ENCODE measurements around the gene TSPAN18. TPM values are rescaled to one million over a fixed set of nuclear protein-coding genes. Genes with fewer than 3 reads are reported as not detected.

The TSPAN18 gene
- total RNA-seq, 3 donors from 2014 or later = 1.0 to 2.0 (median 1.8) TPM

DNA sequence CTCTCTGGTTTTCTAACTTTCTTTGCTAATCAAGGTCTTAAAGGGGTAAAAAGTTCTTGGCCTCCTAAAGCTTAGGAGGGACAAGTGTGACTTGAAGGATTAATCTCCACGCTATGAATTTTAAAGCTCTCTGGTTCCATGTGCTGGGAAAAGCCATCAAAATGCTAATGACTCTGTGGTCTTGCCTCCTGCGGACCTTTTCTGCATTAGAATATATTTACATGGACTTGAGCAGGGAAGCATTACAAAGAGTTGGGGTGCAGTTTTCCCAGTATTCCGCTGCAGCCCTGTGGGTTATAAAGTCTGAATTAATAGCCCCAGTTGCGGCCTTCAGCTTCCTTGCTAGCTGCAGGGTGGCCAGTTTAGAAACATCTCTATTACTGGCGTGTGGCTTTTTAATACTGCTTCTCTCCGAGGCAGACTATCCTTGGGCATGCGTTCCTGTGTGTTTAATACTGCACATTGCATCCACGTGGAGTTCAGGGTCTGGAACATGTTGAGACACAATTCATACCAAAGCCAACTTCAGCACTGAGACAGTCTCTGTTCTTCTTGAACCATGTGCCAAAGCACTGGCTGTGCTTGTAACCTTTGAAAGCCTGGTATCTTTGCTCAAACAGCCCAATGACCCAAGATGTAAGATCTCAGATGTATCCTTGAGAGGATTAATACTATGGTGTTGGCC, 27.3 kb downstream of the TSPAN18 start:
- no peaks in the 10 kb centered on the region for H3K9me3 ChIP-seq
- intact Hi-C loops (cut with DNase I; ENCODE audit: low total_unique reads) = no loop called here
- TF ChIP-seq POLR2AphosphoS5 (IDR thresholded peaks at IDR 0.05) (no peak), CTCF (IDR thresholded peaks at IDR 0.05) (no peak), POLR2A (IDR thresholded peaks at IDR 0.05) (no peak)
- no peaks in the 10 kb centered on the region for H3K36me3 ChIP-seq
- H3K27me3 ChIP-seq = no peaks in the 10 kb centered on the region
- no peak for DNase-seq (ENCODE audit: low spot score in 2 of 2)
- H3K27ac ChIP-seq = no peak overlapping the region
- H3K4me3 ChIP-seq = no peak overlapping the region
- H3K4me1 ChIP-seq = no peaks in the 10 kb centered on the region

DNA sequence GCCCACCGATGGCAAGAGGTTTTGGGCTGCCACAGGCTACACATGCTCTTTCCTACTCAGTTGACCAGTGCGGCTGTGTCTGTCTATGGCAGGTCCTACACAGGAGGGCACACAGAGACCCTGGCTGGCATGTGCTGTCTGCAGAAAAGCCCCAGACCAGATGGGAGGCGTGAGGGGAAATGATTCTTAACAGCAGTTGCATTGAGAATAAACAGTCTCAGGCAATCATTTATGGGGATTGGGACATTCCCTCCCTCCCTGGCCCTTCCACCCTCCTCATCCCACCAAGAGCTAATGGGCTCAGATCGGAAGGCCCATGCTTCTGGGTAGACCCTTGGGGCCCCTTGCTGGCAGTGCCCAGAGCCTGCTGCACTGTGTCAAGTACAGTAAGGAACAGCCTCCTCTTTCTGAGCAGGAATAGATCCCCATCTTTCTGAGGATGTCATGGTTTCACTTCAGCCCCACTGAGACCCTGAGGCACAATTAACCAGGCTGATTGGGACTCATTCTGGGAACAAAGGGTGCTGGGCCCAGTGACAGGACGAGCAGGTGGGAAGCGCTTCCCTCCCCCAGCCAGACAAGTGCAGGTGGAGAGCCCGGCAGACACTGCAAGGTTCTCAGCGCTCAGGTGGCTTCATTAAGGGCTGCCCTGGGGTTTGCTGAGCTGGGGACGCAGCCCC, 28.3 kb downstream of the TSPAN18 start:
- intact Hi-C loops (cut with DNase I; ENCODE audit: low total_unique reads) = no loop called here
- H3K27ac ChIP-seq = no peak overlapping the region
- no peaks in the 10 kb centered on the region for H3K36me3 ChIP-seq
- no peaks in the 10 kb centered on the region for H3K9me3 ChIP-seq
- TF ChIP-seq CTCF (IDR thresholded peaks at IDR 0.05) (no peak), POLR2AphosphoS5 (IDR thresholded peaks at IDR 0.05) (no peak), POLR2A (IDR thresholded peaks at IDR 0.05) (no peak)
- DNase-seq (ENCODE audit: low spot score in 2 of 2) = no peak
- H3K4me3 ChIP-seq = no peak overlapping the region
- H3K27me3 ChIP-seq = no peaks in the 10 kb centered on the region
- H3K4me1 ChIP-seq = no peaks in the 10 kb centered on the region

DNA sequence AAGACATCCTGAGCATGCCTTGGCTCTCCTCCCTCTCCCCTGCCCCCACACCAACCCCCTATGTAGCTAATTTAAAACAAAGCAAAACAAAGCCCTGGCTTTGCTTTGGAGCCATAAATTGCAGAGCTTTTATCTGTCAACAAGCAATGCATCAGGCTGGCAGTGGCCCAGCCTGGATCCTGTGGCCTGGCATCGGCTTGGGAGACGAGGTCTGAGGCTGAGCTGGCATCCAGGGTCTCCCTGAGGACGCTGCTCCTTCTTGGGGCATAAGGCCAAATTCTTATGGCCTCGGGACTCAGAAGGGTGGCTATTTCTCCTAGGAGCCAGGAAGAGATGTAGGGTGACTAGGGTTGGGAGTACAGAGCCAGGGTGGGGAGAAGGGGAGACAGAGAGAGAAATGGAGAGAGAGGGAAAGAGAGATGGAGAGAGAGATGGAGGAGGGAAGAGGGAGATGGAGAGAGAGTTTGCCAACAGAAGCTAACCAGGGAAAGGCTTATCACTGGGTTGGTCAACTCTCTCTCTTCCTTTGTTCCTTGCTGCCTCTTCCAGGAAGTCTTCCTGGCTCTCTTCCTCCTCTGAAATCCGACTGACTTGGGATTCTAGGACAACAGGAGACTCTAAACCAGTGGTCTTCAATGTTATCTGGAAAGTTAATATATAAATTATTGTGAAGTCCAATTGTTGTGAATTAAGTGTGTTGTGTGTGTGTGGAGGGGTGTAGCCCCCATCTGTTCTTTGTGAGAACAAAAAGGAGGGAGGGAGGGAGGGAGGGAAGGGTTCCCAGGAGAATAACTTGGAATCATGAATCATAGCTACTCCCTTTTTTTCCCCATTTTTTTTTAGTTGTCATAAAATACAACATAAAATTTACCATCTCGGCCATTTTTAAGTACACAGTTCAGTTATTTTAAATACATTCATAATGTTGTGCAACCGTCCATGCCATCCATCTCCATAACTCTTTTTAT, 29.1 kb downstream of the TSPAN18 start:
- intact Hi-C loops (cut with DNase I; ENCODE audit: low total_unique reads) = no loop called here
- Histone ChIP-seq H3K27ac (no peak overlapping the region), H3K27me3 (no peaks in the 10 kb centered on the region), H3K36me3 (no peaks in the 10 kb centered on the region), H3K4me1 (no peaks in the 10 kb centered on the region), H3K9me3 (no peaks in the 10 kb centered on the region), H3K4me3 (no peak overlapping the region)
- no peak for TF ChIP-seq CTCF (IDR thresholded peaks at IDR 0.05)
- TF ChIP-seq POLR2AphosphoS5 (IDR thresholded peaks at IDR 0.05) = no peak
- TF ChIP-seq POLR2A (IDR thresholded peaks at IDR 0.05) = no peak
- DNase-seq (ENCODE audit: low spot score in 2 of 2) = no peak

GRCh38 chr11:44758983-44759382, 32.2 kb downstream of the TSPAN18 start:
- Histone ChIP-seq H3K4me1 (no peaks in the 10 kb centered on the region), H3K4me3 (no peak overlapping the region), H3K27ac (no peak overlapping the region), H3K36me3 (no peaks in the 10 kb centered on the region), H3K9me3 (no peaks in the 10 kb centered on the region), H3K27me3 (no peaks in the 10 kb centered on the region)
- TF ChIP-seq POLR2A (IDR thresholded peaks at IDR 0.05) (no peak), POLR2AphosphoS5 (IDR thresholded peaks at IDR 0.05) (no peak), CTCF (IDR thresholded peaks at IDR 0.05) (no peak)
- intact Hi-C loops (cut with DNase I; ENCODE audit: low total_unique reads) = no loop called here
- no peak for DNase-seq (ENCODE audit: low spot score in 2 of 2)

All from breast epithelium (tissue), 4 donors.